ENCODE measurements around the gene IGFBP1.

The IGFBP1 gene

DNA sequence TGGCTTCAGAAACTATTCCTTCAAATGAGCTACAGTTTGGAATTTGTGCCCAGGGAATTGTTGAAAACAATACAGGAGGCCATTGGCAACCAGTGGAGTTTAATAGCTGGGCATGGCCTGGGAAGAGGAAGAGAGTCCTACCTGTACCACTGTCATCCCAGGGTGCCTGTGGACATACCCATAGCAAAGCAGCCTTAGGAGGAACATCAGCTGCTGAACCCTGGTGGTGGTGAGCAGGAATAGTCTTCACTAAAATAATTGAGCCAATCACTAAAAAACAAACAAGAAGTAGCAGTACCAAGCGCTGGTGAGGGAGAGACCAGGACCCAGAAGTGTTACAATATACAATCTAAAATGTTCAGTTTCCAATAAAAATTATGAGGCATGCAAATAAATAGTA lies 14.5 kb downstream of the IGFBP1 start:
- no peak for DNase-seq (ENCODE audit: low spot score)

DNA sequence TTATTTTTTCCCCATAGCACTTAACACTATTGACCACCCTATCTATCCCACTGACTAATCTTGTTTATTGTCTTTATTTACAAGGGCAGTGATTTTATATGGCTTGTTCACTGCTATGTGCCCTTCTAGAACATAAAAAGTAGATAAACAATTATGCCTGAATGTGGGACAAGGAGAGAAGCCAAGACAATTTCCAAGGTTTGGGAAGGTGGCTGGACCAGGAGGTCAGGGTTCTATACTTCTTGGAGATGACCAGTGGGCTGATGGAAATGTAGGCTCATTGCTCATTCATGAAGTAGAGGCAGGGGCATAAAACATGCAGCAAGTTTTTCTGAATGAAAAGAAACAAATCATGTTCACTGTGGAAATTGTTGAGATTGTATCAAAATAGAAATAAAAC lies 21.3 kb downstream of the IGFBP1 start:
- DNase-seq (ENCODE audit: low spot score), result no peak

DNA sequence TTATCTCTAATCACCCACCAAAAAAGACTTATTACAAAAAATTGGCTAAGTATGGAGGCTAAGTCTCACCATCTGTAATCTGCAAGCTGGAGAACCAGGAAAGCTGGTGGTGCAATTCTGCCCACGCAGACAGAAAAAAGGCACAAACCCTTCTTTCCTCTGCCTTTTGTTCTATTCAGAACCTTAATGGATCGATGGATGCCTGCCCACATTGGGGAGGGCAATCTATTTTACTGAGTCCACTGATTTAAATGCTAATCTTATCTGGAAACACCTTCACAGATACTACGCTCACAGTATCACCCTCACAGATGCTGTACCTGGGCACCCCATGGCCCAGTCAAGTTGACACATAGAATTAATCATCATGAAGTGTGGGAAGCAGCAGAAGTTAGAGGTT lies 22.6 kb downstream of the IGFBP1 start:
- DNase-seq (ENCODE audit: low spot score), result no peak

DNA sequence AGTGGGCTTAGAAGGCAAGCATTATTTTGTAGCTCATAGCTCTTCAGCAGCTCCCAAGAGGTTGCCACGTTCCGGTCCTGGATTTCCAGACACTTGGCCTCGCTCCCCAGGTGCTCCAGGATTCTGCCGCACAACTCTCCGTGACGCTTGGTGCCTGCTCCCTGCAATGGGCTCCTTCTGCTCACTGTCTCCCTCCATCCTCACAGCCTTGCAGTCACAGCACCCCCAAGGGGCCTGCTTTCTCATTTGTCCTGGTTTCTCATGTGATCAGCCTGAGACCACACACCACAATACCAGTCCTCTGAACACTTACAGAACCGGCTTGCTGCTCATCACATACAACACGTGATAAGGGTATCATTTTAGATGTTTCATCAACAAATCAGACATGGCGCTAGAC lies 23.0 kb downstream of the IGFBP1 start:
- DNase-seq (ENCODE audit: low spot score), result no peak

DNA sequence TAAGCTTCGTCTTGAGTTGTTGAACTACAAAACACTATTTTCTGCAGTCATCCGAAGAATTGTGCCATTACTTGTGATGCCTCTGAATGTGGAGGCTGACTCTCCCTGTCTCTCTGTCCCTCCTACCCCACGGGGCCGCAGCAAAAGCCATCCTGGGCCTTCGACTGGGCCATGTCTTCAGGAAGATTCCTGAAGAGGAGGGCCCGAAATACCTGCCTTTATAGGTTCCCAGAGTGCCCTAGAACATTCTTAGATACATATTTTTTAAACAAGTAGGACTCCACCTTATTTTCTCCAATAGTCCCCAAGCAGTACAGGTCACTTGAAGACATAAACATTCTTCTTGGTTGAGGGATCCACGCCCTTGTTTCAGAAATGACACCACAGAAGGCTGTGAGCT lies 24.7 kb downstream of the IGFBP1 start:
- DNase-seq (ENCODE audit: low spot score), result no peak

DNA sequence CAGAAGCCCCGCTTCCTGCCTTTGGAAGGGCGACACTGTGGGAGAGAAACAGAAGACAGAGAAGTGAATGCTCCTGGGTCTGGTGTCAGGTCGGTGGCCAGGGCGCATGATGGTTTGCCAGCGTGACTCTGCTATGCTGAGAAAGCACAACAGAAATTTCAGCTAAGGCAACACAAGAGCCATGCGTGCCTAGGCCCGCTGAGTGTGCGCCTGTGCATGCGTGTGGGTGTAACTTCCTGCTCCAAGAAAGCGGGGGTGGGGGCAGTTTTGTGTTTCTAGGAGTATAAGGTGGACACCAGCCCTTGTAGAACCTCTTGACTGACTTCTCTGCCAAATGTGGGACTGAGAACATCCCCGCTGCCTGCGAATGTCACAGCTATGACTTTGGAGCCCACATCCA lies 26.6 kb downstream of the IGFBP1 start:
- no peak for DNase-seq (ENCODE audit: low spot score)

DNA sequence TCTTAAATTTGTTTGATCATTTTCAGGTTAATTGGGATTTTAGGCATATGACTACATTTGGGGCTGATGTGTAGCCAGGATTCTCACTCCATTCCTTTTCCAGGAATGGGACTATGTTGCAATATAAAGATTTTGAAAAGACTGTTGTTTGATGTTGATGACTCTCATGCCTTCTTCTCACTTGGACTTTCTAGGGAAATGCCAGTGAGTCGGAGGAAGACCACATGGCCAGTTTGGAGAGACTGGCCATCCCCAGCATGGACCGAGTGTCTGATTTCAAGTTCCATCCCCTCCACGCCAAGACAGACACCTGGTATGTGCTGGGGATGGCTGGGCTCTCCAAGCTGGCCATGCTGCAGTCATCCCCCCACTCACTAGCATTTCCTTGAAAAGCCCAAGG lies 27.3 kb downstream of the IGFBP1 start:
- DNase-seq (ENCODE audit: low spot score), result no peak

DNA sequence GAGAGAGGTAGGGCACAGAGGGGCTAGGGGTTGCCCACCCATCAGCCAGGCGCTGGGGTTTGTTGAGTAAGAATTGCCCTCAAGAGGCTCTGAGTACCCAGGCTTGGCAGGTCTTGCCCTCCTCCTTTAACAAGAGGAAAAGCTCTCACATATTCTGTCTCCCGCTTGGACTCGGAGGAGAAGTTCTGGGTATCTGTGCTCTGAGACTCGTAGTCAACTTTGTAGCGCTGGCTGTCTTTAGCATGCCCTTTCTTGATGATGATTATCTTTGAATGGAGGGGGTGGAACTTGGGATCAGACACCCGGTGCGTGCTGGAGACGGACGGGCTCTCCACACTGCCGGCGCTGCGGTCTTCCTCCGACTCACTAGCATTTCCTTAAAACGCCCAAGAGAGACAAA lies 28.8 kb downstream of the IGFBP1 start:
- no peak for DNase-seq (ENCODE audit: low spot score)

DNA sequence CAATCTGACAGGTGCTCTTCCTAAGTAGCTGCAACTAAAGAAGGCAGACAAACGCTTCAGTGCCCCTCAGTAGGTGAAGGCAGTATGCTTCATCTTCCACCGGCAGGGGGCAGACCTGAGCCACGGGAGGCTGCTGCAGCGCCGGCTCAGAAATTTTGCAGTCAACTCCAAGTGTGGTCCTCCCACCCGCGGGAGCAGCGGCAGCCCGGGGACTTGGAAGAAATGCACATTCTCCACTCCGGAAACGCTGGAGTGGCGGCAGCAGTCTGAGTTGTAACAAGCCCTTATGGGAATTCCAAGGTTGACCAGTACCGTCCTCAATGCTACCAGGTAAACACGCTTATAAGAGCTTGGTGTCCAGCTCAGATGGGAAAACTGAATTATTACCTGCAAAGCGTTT lies 29.4 kb downstream of the IGFBP1 start:
- DNase-seq (ENCODE audit: low spot score), result peak; percentile 61

DNA sequence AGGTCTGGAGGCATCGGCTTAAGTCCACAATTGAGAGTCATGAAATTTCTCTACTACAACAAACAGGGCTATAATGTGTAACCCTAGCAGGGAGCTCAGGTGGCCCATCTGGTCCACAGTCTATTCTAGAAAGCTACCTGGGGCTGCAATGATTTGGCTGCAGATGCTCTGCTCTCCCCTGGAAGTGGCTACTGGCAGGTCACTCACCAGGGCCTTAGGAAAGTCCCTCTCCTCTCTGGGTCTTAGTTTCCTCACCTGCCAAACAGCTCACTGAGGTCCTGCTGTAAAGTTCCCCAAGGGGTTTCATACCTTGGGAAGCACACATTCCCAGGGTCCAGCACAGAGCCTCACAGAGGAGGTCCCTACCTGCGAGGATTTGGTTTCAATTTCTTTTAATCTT lies 30.3 kb downstream of the IGFBP1 start:
- no peak for DNase-seq (ENCODE audit: low spot score)

DNA sequence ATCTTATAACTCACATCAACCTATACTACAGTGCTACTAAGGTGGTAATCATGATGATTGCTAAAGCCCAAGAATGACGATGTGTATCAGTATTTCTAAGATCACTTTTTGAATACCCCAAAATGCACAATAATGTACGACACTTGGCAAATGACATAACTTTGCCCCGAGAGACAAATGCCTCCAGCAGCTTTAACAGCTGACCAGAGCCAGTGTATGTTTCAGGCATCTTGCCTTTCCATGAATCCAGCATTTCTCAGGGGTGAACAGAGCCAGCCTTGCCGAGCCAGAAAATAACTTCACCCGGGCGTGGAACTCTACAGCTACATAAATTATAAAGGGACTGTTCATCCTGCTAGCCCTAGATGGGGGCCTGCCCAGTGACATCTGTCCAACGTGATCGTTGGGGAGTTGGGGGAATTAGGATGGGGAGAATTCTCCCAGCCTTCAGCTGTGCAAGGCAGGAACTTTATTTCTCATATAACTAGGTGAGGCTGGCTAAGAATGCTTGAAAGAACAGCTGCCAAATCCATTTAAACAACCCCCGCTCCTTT lies 31.0 kb downstream of the IGFBP1 start:
- DNase-seq (ENCODE audit: low spot score), result no peak

DNA sequence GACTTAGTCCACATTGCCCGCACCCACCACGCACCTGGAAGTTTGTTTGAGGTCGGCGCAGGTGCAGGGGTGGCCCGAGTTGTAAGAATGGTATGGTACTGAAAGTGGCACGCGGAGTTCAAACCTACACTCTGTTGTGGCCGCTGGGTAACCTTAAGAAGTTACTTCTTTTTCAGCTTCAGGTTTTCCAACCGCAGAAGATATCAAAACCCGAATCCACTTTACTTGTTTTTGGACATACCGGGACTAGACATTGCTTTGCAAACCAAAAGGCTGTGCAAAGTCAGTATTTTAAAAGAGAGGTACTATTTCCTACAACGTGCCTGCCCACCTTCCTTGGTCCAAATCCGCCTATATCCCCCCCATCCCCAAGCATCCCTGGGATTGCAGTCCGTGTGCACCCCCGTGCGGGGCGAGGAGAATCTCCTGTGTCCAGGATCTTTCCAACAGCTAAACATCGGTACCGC lies 31.7 kb downstream of the IGFBP1 start:
- no peak for DNase-seq (ENCODE audit: low spot score)

DNA sequence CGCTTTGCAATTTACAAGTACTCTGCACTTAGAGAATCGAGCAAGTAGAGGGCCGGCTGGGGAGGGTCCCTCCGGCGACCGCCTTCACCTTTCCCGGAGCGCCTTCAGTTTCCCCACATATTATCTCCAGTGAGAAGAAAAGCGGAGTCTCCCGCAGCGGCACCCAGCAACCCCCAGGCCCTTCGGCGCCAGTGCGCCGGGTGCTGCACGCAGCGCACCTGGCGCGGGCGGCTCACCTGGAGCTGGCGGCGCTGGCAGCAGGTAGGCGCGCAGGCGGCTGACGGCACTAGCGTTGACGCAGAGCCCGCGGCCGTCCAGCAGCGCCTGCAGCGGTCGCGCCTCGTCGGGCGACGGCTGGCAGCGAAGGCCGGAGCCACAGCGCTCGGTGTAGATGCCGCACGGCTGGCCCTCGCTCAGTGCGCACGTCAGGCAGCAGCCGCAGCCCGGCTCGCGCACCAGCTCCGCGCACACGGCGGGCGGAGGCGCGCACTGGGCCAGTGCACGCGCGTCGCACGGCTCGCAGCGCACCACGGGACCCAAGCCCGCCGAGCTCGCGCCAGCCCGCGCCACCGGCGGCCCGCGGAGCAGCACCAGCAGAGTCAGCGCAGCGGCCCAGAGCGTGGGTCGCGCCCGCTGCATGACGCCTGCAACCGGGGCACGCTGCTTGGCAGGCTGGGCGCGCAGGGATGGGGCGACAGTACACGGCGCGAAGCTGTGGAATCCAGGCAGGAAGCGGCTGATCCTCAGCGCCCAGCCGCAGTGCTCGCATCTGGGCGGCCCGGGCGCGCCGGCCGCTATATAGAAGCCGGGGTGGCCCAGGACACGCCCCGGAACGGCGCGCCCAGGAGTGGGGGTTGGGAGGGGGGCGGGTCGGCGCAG lies 32.5 kb downstream of the IGFBP1 start, which contains the start of gene IGFBP3:
Gene IGFBP3 (minus strand): TSS at position 771 of the 879 bp plus-strand sequence. CDS start 132 bp downstream, at position 639.
- no peak for DNase-seq (ENCODE audit: low spot score)

DNA sequence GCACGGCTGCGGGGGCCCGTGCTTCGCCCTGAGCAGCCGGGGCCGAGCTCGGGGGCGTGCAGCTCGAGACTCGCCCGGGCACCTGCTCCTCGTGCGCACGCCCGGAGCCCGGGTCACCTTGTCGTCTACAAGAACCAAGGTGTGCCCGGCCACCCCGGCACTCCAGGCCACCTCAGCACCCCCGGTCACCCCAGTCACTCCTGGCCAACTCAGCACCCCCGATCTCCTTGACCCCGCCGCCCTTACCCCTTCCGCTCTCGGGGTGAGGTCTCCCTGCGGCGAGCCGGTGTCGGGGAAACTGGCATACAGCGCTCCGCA lies 33.1 kb downstream of the IGFBP1 start:
- DNase-seq (ENCODE audit: low spot score), result no peak

DNA sequence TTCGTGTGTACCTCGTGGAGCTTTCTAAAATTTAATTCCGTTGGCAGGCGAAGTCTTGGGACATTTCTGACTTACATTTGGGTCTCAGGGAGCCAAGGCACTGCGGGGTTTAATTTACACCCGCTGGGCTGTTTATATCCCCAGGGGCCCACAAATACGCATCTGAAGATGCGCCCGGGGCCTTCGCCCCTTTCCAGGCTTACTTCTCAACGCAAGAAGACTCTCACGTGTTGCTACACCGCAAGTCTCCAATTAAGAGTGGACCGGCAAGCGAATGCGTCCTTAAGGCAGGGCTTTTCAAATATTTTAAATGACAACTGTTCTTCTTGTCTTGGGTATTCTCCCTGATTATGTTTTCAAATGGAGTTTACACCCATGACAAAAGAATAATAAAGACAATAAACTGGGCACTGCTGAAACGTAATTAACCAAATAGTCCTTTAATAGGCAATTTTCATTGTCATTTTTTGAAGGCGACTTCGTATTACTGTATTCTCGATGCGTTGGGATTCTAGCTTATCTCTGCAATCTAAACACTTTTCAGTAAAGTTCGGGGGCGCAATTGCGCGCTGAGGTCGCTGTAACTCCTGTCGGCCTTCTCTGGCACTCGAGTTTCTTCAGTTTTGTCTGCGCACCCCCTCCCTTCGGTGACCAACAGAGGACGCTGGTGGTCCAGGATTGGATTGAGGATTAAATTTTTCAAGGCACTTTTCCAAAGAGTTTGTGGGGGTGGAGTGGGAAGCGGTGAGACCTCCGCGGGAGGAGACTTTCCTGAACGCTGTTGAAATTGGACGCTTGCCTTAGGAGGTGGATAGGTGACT lies 33.6 kb downstream of the IGFBP1 start:
- no peak for DNase-seq (ENCODE audit: low spot score)

DNA sequence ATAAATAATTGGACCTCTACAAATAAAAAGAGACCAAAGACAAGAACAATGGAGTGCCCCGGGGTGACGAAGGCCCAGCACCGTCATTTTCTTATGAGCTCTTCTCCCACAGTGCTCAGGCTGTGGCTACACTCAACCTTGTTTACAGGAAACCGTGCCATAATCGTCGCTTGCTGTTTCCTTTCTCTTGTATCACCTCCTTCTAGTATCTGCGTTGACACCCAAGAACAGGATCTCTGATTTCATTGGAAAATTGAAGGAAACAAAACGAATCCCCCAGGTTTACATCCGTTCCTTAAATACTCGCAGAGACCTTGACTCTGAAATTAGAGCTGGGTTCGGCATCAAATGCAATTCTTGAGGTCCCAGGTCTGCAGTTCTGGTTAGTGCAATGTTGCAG lies 34.5 kb downstream of the IGFBP1 start:
- no peak for DNase-seq (ENCODE audit: low spot score)

DNA sequence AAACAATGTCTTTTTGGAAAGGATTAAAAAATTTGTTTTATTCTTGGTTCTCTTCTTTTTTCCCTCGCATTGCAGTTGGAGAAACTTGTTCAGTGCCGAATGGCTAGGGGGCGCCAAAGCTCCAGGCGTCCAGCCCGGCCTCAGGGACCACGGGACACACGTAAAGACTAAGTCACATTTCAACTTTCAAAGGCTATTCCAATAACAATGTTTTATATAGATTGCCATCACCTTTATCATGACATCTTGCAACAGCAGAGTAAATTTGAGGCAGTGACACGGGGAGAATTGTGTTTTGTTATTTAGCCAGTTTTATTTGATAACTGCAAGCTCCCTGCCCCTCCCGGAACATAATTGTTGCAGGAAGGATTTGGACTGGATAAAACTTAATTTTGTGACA lies 35.0 kb downstream of the IGFBP1 start:
- peak; percentile 10 for DNase-seq (ENCODE audit: low spot score)

DNA sequence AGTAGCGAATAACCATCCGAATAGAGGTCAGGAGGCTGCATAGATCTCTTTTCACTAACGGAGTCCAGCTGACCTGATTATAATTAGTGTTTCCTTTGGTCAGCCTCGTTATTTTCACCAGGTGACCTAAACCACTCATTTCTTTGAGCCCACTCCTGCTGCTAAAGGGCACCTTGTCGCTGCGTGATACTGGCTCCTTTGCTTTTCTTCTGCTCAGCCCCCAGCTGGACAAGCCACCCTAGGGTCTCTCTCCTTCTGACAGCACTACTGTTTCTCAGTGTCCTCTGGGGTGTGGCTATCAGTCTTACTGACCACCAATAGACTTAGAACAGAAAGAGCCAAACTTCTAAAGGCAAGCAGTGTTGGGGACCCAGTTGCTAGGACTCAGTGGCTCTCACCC lies 35.5 kb downstream of the IGFBP1 start:
- DNase-seq (ENCODE audit: low spot score), result no peak

DNA sequence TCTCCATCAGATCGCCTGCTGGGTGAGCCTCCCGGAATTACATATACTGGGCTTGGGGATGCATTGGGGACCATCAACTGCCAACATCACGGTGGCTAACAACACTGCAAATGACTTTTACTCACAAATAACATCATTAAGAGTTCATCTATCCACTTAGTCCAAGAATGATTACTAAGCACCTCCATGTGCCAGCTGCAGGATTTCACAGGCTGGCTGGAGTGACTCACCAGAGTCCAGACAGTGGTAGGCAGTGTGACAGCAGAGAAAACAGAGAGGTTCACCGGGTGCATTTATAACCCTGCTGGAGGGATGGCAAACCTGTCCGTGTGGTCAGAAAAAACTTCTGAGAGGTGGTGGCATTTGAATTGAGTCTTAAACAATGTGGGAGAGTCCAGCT lies 36.0 kb downstream of the IGFBP1 start:
- DNase-seq (ENCODE audit: low spot score), result no peak

DNA sequence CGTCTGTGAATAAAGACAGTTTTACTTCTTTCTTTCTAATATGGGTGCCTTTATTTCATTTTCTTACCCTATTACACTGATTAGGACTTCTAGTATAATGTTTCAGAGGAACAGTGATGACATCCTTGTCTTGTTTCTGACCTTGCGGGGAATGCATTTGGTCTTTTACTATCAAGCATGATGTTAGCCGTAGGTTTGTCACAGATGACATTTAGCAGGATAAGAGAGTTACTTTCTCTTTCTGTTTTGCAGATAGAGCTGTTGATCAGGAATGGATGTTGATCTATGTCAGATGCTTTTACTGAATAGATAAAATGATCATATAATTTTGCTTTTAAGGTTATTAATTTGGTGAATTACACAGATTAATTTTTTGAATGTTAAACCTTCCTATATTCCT lies 39.4 kb downstream of the IGFBP1 start:
- DNase-seq (ENCODE audit: low spot score), result no peak

DNA sequence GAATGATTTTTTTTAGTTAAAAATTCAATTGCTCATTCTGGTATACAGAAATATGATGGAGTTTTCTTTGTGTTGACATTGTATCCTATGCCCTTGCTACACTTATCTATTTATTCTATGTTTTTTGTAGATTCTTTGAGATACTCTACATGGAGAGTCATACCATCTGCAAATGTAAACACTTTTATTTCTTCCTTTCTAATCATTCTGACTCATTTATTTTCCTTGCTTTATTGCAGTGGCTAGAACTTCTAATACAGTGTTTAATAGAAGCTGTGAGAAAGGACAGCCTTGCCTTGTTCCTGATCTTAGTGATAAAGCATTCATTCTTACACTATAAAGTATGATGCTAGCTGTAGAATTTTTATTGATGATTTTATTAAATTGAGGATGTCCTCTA lies 42.7 kb downstream of the IGFBP1 start:
- DNase-seq (ENCODE audit: low spot score), result no peak

DNA sequence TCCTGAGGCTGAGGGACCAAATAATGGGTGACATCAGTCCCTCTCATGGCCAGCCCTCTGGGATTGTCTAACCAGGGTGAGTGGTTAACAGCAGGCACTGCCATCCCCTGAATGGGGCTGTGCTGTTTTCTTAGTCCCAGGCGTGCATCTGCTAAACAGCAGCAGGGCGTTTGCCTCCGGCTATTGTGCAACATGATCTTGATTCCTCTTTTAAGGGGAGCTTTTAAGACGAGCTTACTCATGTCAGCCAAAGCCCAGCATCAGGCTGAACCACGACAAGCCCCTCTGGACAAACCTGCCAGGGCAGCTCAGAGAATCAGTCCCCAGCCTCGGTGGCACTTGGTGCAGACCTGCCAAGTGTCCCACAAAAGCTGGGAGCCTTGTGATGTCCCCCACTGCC lies 49.0 kb downstream of the IGFBP1 start:
- DNase-seq (ENCODE audit: low spot score), result no peak

DNA sequence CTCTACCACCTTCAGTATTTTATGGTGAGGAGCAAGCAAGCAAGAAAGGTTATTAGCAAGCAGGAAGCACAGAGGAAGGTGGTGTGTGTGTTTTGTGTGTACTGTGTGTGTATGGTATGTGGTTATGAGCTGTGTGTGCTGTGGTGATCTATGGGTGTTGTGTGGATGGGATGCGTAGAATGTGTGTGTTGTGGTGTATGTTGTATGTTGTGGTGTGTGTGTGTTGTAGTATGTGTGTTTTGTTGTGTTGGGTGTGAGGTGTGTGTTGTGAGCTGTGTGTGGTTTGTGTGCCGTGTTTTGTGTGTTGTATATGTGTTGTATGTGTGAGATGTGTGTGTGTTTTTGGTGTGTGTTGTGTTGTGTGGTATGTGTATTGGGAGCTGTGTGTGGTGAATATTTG lies 49.6 kb downstream of the IGFBP1 start:
- DNase-seq (ENCODE audit: low spot score), result no peak

Data from hematopoietic multipotent progenitor cell treated with erythropoietin and hydrocortisone succinate and interleukin-3 and kit ligand, for 15 days (in vitro differentiated cells).